ENCODE measurements around the gene CTNND2. TPM values are rescaled to one million over a fixed set of nuclear protein-coding genes. Genes with fewer than 3 reads are reported as not detected.

The CTNND2 gene
- total RNA-seq, 2 donors from 2014 or later: 0.82 to 0.95 TPM

DNA sequence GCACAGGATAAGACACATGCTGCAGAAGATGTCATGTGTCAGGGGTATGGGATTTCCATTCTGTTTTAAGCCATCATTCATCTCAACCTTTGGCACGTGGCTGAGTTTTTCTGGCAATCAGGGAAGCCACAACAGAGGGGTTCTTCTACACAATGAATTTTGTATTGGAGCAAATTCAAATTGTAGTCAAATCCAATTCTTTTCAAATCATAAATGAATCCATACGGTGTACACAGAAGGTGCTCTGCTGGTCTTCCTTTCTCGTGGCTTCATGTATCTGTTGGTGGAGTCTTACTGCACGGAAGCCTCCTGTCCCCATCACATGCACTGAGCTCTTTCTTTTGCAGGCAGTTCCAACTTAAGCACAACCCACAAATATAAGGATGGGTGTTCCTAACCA lies 706.5 kb downstream of the CTNND2 start:
- intact Hi-C loops (cut with DNase I, micrococcal nuclease): no loop called here
- ATAC-seq (no peak), DNase-seq (no peak)

DNA sequence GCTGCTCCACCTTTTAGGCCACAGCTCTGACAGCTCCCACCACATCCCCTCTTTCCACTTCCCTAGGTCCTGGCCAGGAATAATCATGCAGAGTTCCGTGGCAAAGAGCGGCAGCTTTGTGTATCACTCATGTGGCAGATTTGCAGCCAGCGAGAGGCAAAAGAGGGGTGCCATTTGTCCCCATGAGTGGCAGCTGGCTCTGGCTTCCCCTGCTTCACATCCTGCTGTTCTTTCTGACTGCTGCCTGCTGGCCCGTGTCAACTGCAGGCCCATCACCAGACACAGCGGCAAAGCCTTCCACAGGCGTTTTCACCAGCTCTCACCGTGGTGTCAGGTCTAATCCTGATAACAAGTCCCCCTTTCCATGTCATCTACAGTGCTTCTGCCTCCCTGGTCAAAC lies 712.6 kb downstream of the CTNND2 start:
- intact Hi-C loops (cut with DNase I, micrococcal nuclease): no loop called here
- DNase-seq: no peak
- ATAC-seq: no peak

DNA sequence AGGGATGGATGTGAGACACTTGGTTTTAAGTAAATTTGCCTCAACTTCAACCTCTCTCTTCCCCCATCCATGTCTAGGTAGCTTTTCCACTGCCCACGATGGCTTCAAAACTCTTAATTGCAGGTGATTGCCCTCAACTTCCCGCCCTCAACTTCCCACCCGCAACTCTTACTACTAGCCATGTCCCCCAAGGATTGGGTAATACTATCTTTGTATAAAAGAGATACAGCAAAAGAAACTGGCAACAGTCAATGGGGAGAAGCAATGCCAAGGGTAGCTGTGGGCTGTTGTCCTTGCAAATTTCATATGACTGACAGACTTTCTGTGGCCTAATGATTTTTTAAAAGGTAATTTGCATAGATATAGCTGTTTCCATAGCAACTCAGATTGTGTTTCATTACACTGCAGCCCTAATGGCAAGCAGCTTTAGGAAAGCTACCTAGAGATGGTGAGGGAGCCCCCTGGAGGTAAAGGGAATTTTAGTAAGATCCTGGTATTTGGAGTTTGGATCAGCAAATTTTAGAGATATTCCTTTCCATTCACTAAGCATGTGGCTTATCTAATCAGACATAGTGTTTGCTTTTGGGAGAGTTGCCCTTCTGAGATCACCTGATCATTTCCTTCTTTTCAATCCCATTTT lies 721.7 kb downstream of the CTNND2 start:
- intact Hi-C loops (cut with DNase I, micrococcal nuclease): no loop called here
- ATAC-seq (no peak), DNase-seq (no peak)

DNA sequence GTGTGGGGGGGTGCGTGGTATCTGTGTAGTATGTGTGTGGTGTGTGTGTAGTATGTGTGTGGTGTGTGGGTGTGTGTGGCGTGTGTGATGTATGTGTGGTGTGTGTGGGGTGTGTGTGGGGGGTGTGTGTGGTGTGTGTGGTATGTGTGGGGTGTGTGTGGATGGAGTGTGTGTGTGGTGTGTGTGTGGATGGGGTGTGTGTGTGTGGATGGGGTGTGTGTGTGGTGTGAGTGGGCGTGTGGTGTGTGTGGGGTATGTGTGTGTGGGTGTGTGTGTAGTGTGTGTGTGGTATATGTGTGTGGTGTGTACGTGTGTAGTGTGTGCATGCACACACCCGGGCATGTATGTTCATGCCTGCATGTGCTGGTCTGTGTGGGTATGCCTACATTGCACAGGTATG lies 722.3 kb downstream of the CTNND2 start:
- intact Hi-C loops (cut with DNase I, micrococcal nuclease): no loop called here
- ATAC-seq (no peak), DNase-seq (no peak)

DNA sequence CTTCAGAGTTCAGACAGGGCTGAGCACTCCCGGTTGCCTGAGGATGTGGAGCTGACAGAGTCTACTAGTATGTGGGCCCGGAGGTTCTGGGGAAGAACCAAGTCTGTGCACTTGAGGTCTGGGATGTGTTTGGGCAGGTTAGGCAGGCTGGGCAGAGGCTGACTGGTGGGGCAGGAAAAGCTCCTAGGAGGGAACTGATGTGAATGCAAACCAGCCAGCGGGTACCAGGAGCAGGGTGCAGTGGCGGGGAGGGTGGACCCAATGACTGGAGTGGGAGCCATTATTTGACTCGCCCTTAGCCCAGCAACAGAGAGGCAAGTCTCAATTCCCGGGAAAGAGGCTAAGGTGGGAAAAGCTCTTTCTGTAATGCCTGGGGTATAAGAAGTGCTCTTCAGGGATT lies 723.4 kb downstream of the CTNND2 start:
- intact Hi-C loops (cut with DNase I, micrococcal nuclease): no loop called here
- DNase-seq (no peak), ATAC-seq (no peak)

DNA sequence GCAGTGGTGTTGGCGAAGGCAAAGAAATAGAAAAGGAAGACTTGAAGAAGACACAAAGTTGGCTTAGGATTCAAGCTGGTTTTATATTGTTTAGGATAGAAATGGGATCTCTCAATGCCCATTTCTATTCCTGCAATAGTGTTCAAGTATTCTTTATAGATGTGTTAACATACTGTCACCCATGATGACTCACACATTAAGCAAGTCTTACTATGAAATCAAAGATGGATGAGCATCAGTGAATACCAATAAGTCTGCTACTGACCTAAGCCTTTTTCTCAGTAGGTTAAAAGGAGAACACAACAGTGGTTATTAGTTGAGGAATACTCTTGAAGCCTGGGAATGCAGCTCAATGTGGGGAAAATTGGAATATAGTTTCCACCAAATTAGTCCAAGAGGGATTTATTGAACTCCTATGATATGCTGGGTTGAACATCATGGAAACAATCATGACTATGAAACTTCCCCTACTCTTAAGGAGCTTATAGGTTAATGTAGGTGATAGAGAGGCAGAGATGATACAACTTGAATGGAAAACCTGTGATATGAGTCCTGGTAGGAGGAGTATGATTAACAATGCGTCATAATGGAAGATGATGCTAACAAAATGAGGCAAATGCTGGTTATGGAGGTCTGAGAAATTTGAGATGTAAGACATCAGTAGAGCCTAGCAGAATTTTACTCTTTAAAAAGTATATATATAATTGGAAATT lies 726.1 kb downstream of the CTNND2 start:
- intact Hi-C loops (cut with DNase I, micrococcal nuclease): no loop called here
- ATAC-seq (no peak), DNase-seq (no peak)

GRCh38 chr5:11174591-11174990 lies 729.7 kb downstream of the CTNND2 start:
- DNase-seq (no peak), ATAC-seq (no peak)
- intact Hi-C loops (cut with DNase I, micrococcal nuclease): no loop called here

GRCh38 chr5:11172484-11172883 lies 731.8 kb downstream of the CTNND2 start:
- DNase-seq (no peak), ATAC-seq (no peak)
- intact Hi-C loops (cut with DNase I, micrococcal nuclease): no loop called here

GRCh38 chr5:11171236-11171635 lies 733.0 kb downstream of the CTNND2 start:
- ATAC-seq (no peak), DNase-seq (no peak)
- intact Hi-C loops (cut with DNase I, micrococcal nuclease): no loop called here

GRCh38 chr5:11166923-11167322 lies 737.3 kb downstream of the CTNND2 start:
- DNase-seq (no peak), ATAC-seq (no peak)
- intact Hi-C loops (cut with DNase I, micrococcal nuclease): no loop called here

- ATAC-seq (no peak), DNase-seq (no peak)
- intact Hi-C loops (cut with DNase I, micrococcal nuclease): no loop called here
These were observed 739.5 kb downstream of the CTNND2 start for GRCh38 chr5:11164531-11165294.

GRCh38 chr5:11157132-11157531 lies 747.1 kb downstream of the CTNND2 start:
- DNase-seq (no peak), ATAC-seq (no peak)
- intact Hi-C loops (cut with DNase I, micrococcal nuclease): no loop called here

- DNase-seq: no peak
- intact Hi-C loops (cut with DNase I, micrococcal nuclease): no loop called here
- no peak for ATAC-seq
These were observed 750.4 kb downstream of the CTNND2 start for GRCh38 chr5:11153670-11154382.

- DNase-seq (no peak), ATAC-seq (no peak)
- intact Hi-C loops (cut with DNase I, micrococcal nuclease): no loop called here
These were observed 751.9 kb downstream of the CTNND2 start for GRCh38 chr5:11152368-11152767.

DNA sequence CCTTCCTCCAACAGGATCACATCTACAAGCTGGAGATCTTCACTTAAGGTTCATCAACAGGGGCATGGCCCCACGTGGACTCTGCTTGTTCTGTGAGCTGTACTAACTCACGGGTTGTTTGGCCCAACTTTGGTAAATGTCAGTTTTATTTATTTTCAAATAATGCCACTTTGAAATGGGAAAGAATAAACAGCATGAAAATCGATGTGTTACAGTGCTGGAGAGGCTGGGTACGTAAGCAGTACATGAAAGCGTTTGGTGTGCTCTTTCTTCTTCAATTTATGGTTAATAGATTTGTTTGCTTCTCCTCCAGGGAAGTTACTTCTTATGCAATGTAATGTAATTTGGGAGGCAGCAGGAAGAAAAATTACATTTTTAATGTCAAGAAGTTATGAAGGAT lies 753.3 kb downstream of the CTNND2 start:
- DNase-seq (no peak), ATAC-seq (no peak)
- intact Hi-C loops (cut with DNase I, micrococcal nuclease): no loop called here

DNA sequence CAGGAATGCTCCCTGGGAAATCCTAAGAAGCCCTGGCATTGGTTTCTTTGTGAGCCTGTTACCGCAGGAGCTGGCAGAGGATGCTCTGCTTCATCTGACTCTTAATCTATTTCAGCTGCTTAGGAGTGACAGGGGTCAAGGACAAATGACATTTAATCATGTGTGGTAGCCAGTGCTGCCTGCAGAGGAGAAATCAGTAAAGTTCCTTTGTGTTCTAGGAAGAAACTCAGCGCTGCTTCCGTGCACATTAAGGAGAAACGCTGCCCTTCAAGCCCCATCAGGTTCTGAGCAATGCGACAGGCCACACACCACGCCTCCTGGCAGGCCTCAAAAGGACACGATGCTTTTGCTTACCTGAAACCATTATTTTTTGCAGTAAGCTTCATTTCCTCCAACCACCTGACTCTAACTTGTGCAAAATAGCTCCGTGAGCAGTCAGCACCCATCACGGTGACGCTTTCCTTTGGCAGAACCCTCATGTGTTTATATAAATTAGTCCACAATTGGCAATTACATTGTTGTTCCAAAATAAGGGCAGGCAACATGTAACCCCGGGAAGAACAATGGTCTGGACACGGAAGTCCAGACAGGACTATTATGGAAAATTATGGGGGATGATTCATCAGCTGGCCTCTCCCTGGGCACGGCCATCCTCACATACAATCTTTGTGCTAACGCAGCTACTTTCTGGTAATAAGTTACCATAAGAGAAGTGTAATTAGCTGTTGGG lies 755.3 kb downstream of the CTNND2 start:
- intact Hi-C loops (cut with DNase I, micrococcal nuclease): no loop called here
- no peak for DNase-seq
- no peak for ATAC-seq

DNA sequence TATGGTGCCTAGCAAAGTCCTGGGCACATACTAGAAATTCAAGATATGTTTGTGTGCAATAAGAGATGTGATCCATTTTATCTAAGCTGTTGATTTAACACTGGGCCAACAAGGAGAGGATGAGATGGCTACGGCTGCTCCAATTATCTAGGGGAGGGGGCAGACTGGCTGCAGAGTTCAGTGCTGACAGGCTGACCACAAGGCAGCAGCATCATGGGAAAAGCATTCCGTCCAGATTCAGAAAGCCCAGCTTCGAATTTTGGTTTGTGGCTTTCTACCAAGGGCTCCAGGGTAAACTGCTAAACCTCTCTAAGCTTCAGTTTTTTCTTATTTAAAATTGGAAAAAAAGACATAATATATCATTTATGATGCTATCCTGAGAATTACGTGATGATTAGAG lies 758.1 kb downstream of the CTNND2 start:
- ATAC-seq: no peak
- intact Hi-C loops (cut with DNase I, micrococcal nuclease): no loop called here
- DNase-seq: no peak

DNA sequence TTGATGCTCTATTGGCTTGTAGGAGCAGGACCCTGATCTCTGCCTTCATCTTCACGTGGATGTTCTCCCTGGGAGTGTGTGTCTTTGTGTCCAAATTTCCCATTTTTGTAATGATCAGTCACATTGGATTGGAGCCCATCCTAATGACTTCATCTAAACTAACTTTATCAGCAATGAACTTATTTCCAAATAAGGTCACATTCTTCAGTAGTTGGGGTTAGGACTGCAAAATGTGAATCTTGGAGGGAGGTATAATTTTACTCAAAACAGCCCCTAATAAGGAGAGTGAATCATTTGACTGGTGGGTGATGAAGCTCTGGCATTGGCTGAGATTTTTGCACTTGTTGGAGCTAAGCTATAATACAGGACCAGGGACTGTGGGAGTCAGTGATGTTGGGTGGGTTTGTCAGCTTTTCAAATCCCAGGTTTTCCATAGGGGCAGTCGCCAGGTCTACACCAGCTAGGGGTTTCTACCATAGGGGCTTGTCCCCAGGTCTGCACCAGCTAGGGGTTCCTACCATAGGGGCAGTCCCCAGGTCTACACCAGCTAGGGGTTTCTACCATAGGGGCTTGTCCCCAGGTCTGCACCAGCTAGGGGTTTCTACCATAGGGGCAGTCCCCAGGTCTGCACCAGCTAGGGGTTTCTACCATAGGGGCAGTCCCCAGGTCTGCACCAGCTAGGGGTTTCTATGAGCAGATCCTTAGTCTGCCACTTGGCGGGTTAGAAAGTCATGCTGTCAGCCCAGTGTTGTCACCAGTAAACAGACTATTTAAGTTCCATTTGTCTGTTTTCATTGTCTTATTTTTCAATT lies 760.6 kb downstream of the CTNND2 start:
- intact Hi-C loops (cut with DNase I, micrococcal nuclease): no loop called here
- no peak for DNase-seq
- ATAC-seq: no peak

Data from left colon (tissue), 2 donors.